Stomach smooth muscle (tissue), 2 donors: ENCODE measurements around the gene CTF1.
"Not testable (repeated sequence)": the region's sequence is repeated elsewhere in the genome, so short reads cannot be mapped to it uniquely, and the experiment has no call there.

ENCODE experiments used
- H3K27ac ChIP-seq: one replicate; pipeline ENCODE4 v1.7.0; 2013; ENCODE audit warnings: mild to moderate bottlenecking, low read length, inconsistent platforms
- H3K27me3 ChIP-seq, 2 donors: one replicate each; pipeline ENCODE4 v1.7.0; 2013; ENCODE audit warnings: low read length in 2 of 2; ENCODE audit not compliant: insufficient read depth in 2 of 2, control insufficient read depth in 1 of 2
- H3K36me3 ChIP-seq, 2 donors: one replicate each; pipeline ENCODE4 v1.7.0; 2013; ENCODE audit warnings: low read length in 2 of 2; ENCODE audit not compliant: control insufficient read depth in 2 of 2, insufficient read depth in 2 of 2
- H3K4me1 ChIP-seq: one replicate; pipeline ENCODE4 v1.7.0; 2013; ENCODE audit warnings: low read length; ENCODE audit not compliant: control insufficient read depth, insufficient read depth
- H3K4me3 ChIP-seq, 2 donors: one replicate each; pipeline ENCODE4 v1.7.0; 2013; ENCODE audit warnings: low read length in 2 of 2
- H3K9ac ChIP-seq, 2 donors: one replicate each; pipeline ENCODE4 v1.7.0; 2013; ENCODE audit warnings: low read length in 2 of 2, mild to moderate bottlenecking in 1 of 2
- H3K9me3 ChIP-seq, 2 donors: one replicate each; pipeline ENCODE4 v1.7.0; 2013; ENCODE audit warnings: low read length in 2 of 2; ENCODE audit not compliant: control insufficient read depth in 2 of 2
- donor health status: healthy.
- donor health status: Pancreatic carcinoma.

The CTF1 gene

GRCh38 chr16:30888856-30889499 is 7.4 kb upstream of the CTF1 start:
- peaks cover 20 to 27% of the 10 kb centered on the region in 2 donors for H3K36me3 ChIP-seq

GRCh38 chr16:30889721-30890120 is 6.7 kb upstream of the CTF1 start:
- H3K27ac ChIP-seq, result no peak overlapping the region
- H3K4me1 ChIP-seq, result peaks cover 18% of the 10 kb centered on the region
- H3K9me3 ChIP-seq, result no peaks in the 10 kb centered on the region
- no peak overlapping the region for H3K9ac ChIP-seq
- no peaks in the 10 kb centered on the region for H3K27me3 ChIP-seq
- peaks cover 20 to 26% of the 10 kb centered on the region in 2 donors for H3K36me3 ChIP-seq
- H3K4me3 ChIP-seq, result no peak overlapping the region

More at GRCh38 chr16:30888856-30889499, 7.4 kb upstream of the CTF1 start:
- no peaks in the 10 kb centered on the region for H3K27me3 ChIP-seq
- H3K9me3 ChIP-seq, result no peaks in the 10 kb centered on the region
- peaks cover 12% of the 10 kb centered on the region for H3K4me1 ChIP-seq
- no peak overlapping the region for H3K4me3 ChIP-seq
- no peak overlapping the region for H3K9ac ChIP-seq
- H3K27ac ChIP-seq, result no peak overlapping the region

- H3K36me3 ChIP-seq, result peaks cover 12 to 19% of the 10 kb centered on the region in 2 donors
- not testable (repeated sequence) for H3K4me3 ChIP-seq, H3K27ac ChIP-seq, H3K9ac ChIP-seq, H3K9me3 ChIP-seq, H3K27me3 ChIP-seq
- peaks cover 33% of the 10 kb centered on the region for H3K4me1 ChIP-seq
These were observed 5.2 kb upstream of the CTF1 start for GRCh38 chr16:30891043-30891823.

- H3K9ac ChIP-seq, result peak overlapping the region; percentile 82 to 98
- peak overlapping the region; percentile 63 to 94 for H3K4me3 ChIP-seq
- no peaks in the 10 kb centered on the region for H3K9me3 ChIP-seq
- peak overlapping the region; percentile 89 for H3K27ac ChIP-seq
- H3K27me3 ChIP-seq, result no peaks in the 10 kb centered on the region
- H3K4me1 ChIP-seq, result peaks cover 45% of the 10 kb centered on the region
- H3K36me3 ChIP-seq, result peaks cover 8 to 14% of the 10 kb centered on the region in 2 donors
These were observed 3.6 kb upstream of the CTF1 start for GRCh38 chr16:30892670-30893416.

- Histone ChIP-seq H3K9me3 (no peaks in the 10 kb centered on the region), H3K36me3 (peaks cover 8 to 14% of the 10 kb centered on the region in 2 donors), H3K4me1 (peaks cover 45% of the 10 kb centered on the region), H3K27me3 (no peaks in the 10 kb centered on the region), H3K9ac (peak overlapping the region; percentile 82 to 98), H3K27ac (peak overlapping the region; percentile 89), H3K4me3 (peak overlapping the region; percentile 63 to 94)
These were observed 3.0 kb upstream of the CTF1 start for GRCh38 chr16:30893417-30893743.

GRCh38 chr16:30893744-30894539 is 2.5 kb upstream of the CTF1 start, which contains the start of gene BCL7C:
Gene BCL7C, minus strand, starts transcription at chr16:30894077. Its CDS starts 133 bp downstream, at chr16:30893944.
- no peaks in the 10 kb centered on the region for H3K9me3 ChIP-seq

GRCh38 chr16:30894540-30895368 is 1.7 kb upstream of the CTF1 start:
- H3K4me1 ChIP-seq, result peaks cover 45% of the 10 kb centered on the region
- H3K36me3 ChIP-seq, result peaks cover 2 to 6% of the 10 kb centered on the region in 2 donors
- no peaks in the 10 kb centered on the region for H3K27me3 ChIP-seq
- peak overlapping the region; percentile 60 to 97 for H3K9ac ChIP-seq
- H3K4me3 ChIP-seq, result peak overlapping the region in 1 of 2 donors; percentile 74
- H3K9me3 ChIP-seq, result no peaks in the 10 kb centered on the region
- peak overlapping the region; percentile 99 for H3K27ac ChIP-seq

More at GRCh38 chr16:30893744-30894539, 2.5 kb upstream of the CTF1 start, which contains the start of gene BCL7C:
- H3K36me3 ChIP-seq, result peaks cover 4 to 10% of the 10 kb centered on the region in 2 donors
- peak within 1 kb of the TSS; percentile 63 to 94 for H3K4me3 ChIP-seq
- peak within 1 kb of the TSS; percentile 99 for H3K27ac ChIP-seq
- peak within 1 kb of the TSS; percentile 82 to 98 for H3K9ac ChIP-seq
- H3K4me1 ChIP-seq, result peaks cover 45% of the 10 kb centered on the region
- H3K27me3 ChIP-seq, result no peaks in the 10 kb centered on the region

GRCh38 chr16:30895627-30896260 is 670 bp upstream of the CTF1 start:
- H3K4me1 ChIP-seq, result peaks cover 45% of the 10 kb centered on the region
- peak overlapping the region; percentile 94 to 97 for H3K9ac ChIP-seq

More at GRCh38 chr16:30895627-30896260, 670 bp upstream of the CTF1 start:
- Histone ChIP-seq H3K36me3 (peaks cover 3 to 4% of the 10 kb centered on the region in 2 donors), H3K27ac (peak overlapping the region; percentile 99), H3K9me3 (no peaks in the 10 kb centered on the region), H3K4me3 (peak overlapping the region; percentile 81 to 83), H3K27me3 (no peaks in the 10 kb centered on the region)
